ENCODE results near the gene SDF2.
"Not testable (repeated sequence)": the region's sequence is repeated elsewhere in the genome, so short reads cannot be mapped to it uniquely, and the experiment has no call there.

Gene SDF2

GRCh38 chr17:28682655-28683054 is 20.9 kb upstream of the SDF2 start:
- DNase-seq = no peak

- DNase-seq = peak; percentile 19
Observed at GRCh38 chr17:28675980-28676379, 14.3 kb upstream of the SDF2 start.

GRCh38 chr17:28675490-28675889 is 13.8 kb upstream of the SDF2 start:
- DNase-seq = no peak

GRCh38 chr17:28669918-28670317 is 8.2 kb upstream of the SDF2 start:
- DNase-seq = no peak

GRCh38 chr17:28667870-28668269 is 6.2 kb upstream of the SDF2 start:
- no peak for DNase-seq

- DNase-seq = no peak
Observed at GRCh38 chr17:28665994-28666393, 4.3 kb upstream of the SDF2 start.

- no peak for DNase-seq
Observed at GRCh38 chr17:28663723-28664122, 2.0 kb upstream of the SDF2 start.

- no peak for DNase-seq
Observed at GRCh38 chr17:28662527-28662829, 772 bp upstream of the SDF2 start.

- not testable (repeated sequence) for DNase-seq
Observed at GRCh38 chr17:28659497-28659881, 2.2 kb downstream of the SDF2 start.

GRCh38 chr17:28658766-28659496 is 2.8 kb downstream of the SDF2 start:
- DNase-seq = not testable (repeated sequence)

GRCh38 chr17:28658342-28658741 is 3.4 kb downstream of the SDF2 start:
- DNase-seq = not testable (repeated sequence)

GRCh38 chr17:28657756-28658155 is 4.0 kb downstream of the SDF2 start:
- no peak for DNase-seq

GRCh38 chr17:28655160-28655559 is 6.5 kb downstream of the SDF2 start:
- no peak for DNase-seq

- no peak for DNase-seq
Observed at GRCh38 chr17:28648698-28649097, 13.0 kb downstream of the SDF2 start.

GRCh38 chr17:28646039-28646754 is 15.5 kb downstream of the SDF2 start:
- peak; percentile 7 for DNase-seq

- DNase-seq = no peak
Observed at GRCh38 chr17:28645576-28645939, 16.1 kb downstream of the SDF2 start.

GRCh38 chr17:28644787-28645575 is 16.7 kb downstream of the SDF2 start, which contains the start of gene BLTP2:
Gene BLTP2, minus strand, starts transcription at chr17:28645158. Its CDS starts 102 bp downstream, at chr17:28645056.
- peak; percentile 96 for DNase-seq

GRCh38 chr17:28643983-28644786 is 17.5 kb downstream of the SDF2 start:
- DNase-seq = peak; percentile 21

- DNase-seq = no peak
Observed at GRCh38 chr17:28641579-28641978, 20.1 kb downstream of the SDF2 start.

- DNase-seq = no peak
Observed at GRCh38 chr17:28635506-28635905, 26.2 kb downstream of the SDF2 start.

- DNase-seq = no peak
Observed at GRCh38 chr17:28634206-28634865, 27.4 kb downstream of the SDF2 start.

GRCh38 chr17:28626818-28627217 is 34.9 kb downstream of the SDF2 start:
- no peak for DNase-seq

All from CD4-positive, alpha-beta T cell treated with Interleukin-17A for 1 hour (primary cell).